DND-41 (cell line): ENCODE data around the gene SMAGP.

ENCODE experiments used
- ATAC-seq: fragments of 200-7000 bp; cut with Tn5 transposase; 3 replicates; pipeline ENCODE4 v1.9.1; 2021; ENCODE audit warnings: low read depth; ENCODE audit not compliant: insufficient read depth
- DNase-seq: peaks from one replicate; pipeline ENCODE4 v3.0.0-alpha.2; 2020
- H2AFZ ChIP-seq: 2 replicates; pipeline ENCODE4 v1.6.0; 2012; ENCODE audit warnings: low read depth, low read length
- H3K27ac ChIP-seq: 2 replicates; pipeline ENCODE4 v1.5.1; 2012; ENCODE audit warnings: low read length, inconsistent platforms
- H3K27me3 ChIP-seq: fragments of 200-600 bp; sonication (generic); 2 replicates; pipeline ENCODE4 v1.6.0; 2012; ENCODE audit warnings: low read length, mild to moderate bottlenecking, inconsistent platforms; ENCODE audit not compliant: insufficient read depth, poor library complexity
- H3K36me3 ChIP-seq: 2 replicates; pipeline ENCODE4 v1.5.1; 2012; ENCODE audit warnings: low read length, inconsistent platforms; ENCODE audit not compliant: insufficient read depth
- H3K4me1 ChIP-seq: 2 replicates; pipeline ENCODE4 v1.5.1; 2012; ENCODE audit warnings: mild to moderate bottlenecking, low read length; ENCODE audit not compliant: insufficient read depth
- H3K4me2 ChIP-seq: 2 replicates; pipeline ENCODE4 v1.6.0; 2012; ENCODE audit warnings: mild to moderate bottlenecking, moderate library complexity, low read length, inconsistent platforms; ENCODE audit not compliant: insufficient read depth
- H3K4me3 ChIP-seq, 2 experiments: fragments of 200-600 bp in 1 of 2; shearing (Covaris generic) in 1 of 2; 2 replicates each; pipeline ENCODE4 v1.5.1; 2012 to 2016; ENCODE audit warnings: inconsistent platforms in 2 of 2, low read length in 2 of 2, mild to moderate bottlenecking in 2 of 2, low read depth in 1 of 2, moderate library complexity in 1 of 2
- H3K79me2 ChIP-seq: 2 replicates; pipeline ENCODE4 v1.6.0; 2012; ENCODE audit warnings: low read length, inconsistent platforms; ENCODE audit not compliant: insufficient read depth
- H3K9ac ChIP-seq: 2 replicates; pipeline ENCODE4 v1.6.0; 2012; ENCODE audit warnings: low read depth, mild to moderate bottlenecking, inconsistent platforms, low read length, moderate library complexity
- H3K9me3 ChIP-seq: 2 replicates; pipeline ENCODE4 v1.5.1; 2012; ENCODE audit warnings: low read length, moderate library complexity, mild to moderate bottlenecking, inconsistent platforms; ENCODE audit not compliant: insufficient read depth, severe bottlenecking
- H4K20me1 ChIP-seq: 2 replicates; pipeline ENCODE4 v1.6.0; 2012; ENCODE audit warnings: low read length; ENCODE audit not compliant: insufficient read depth
- EZH2 ChIP-seq: IDR thresholded peaks from 3 replicates; pipeline ENCODE4 v1.6.1; 2012; ENCODE audit warnings: borderline replicate concordance, low read depth, mild to moderate bottlenecking, moderate library complexity, low read length, inconsistent platforms; ENCODE audit not compliant: severe bottlenecking
- TF ChIP-seq, protein P1 (sequence below): IDR thresholded peaks from 2 replicates; pipeline ENCODE4 v1.5.1; 2012; ENCODE audit warnings: borderline replicate concordance, low read length, moderate library complexity, mild to moderate bottlenecking; ENCODE audit not compliant: poor library complexity, severe bottlenecking; ENCODE audit errors: extremely low read depth

Gene SMAGP

DNA sequence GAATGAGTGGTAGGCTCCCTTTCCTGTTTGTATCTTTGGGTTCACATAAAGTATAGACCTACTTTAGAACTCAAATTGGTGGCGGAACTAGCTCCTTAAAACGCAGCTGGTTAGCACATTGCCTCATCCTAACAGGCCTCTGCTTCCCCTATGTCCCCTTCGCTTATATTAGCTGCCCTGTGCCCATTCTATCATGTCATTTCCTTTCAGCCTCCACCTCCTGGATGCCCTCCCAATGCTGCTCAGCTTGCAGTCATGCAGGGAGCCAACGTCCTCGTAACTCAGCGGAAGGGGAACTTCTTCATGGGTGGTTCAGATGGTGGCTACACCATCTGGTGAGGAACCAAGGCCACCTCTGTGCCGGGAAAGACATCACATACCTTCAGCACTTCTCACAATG, 28.1 kb downstream of the SMAGP start:
- Histone ChIP-seq H3K79me2 (peaks cover 28% of the 10 kb centered on the region), H3K36me3 (peaks cover 52% of the 10 kb centered on the region), H3K27ac (no peak overlapping the region), H2AFZ (no peak overlapping the region), H3K9me3 (no peaks in the 10 kb centered on the region), H4K20me1 (peaks cover 14% of the 10 kb centered on the region), H3K9ac (no peak overlapping the region), H3K4me2 (no peak overlapping the region), H3K4me1 (peaks cover 42% of the 10 kb centered on the region), H3K27me3 (no peaks in the 10 kb centered on the region), H3K4me3 (no peak overlapping the region)
- DNase-seq (no peak), ATAC-seq (no peak)
- TF ChIP-seq, protein P1, sequence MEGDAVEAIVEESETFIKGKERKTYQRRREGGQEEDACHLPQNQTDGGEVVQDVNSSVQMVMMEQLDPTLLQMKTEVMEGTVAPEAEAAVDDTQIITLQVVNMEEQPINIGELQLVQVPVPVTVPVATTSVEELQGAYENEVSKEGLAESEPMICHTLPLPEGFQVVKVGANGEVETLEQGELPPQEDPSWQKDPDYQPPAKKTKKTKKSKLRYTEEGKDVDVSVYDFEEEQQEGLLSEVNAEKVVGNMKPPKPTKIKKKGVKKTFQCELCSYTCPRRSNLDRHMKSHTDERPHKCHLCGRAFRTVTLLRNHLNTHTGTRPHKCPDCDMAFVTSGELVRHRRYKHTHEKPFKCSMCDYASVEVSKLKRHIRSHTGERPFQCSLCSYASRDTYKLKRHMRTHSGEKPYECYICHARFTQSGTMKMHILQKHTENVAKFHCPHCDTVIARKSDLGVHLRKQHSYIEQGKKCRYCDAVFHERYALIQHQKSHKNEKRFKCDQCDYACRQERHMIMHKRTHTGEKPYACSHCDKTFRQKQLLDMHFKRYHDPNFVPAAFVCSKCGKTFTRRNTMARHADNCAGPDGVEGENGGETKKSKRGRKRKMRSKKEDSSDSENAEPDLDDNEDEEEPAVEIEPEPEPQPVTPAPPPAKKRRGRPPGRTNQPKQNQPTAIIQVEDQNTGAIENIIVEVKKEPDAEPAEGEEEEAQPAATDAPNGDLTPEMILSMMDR = no peak

- H3K79me2 ChIP-seq = peaks cover 28% of the 10 kb centered on the region
- H3K36me3 ChIP-seq = peaks cover 52% of the 10 kb centered on the region
- H3K9me3 ChIP-seq = no peaks in the 10 kb centered on the region
- no peaks in the 10 kb centered on the region for H3K27me3 ChIP-seq
- DNase-seq = no peak
- no peak overlapping the region for H3K4me3 ChIP-seq
- H3K9ac ChIP-seq = no peak overlapping the region
- no peak overlapping the region for H2AFZ ChIP-seq
- peaks cover 14% of the 10 kb centered on the region for H4K20me1 ChIP-seq
- TF ChIP-seq EZH2 = no peak
- TF ChIP-seq, protein P1 = no peak
- H3K4me2 ChIP-seq = peak overlapping the region; percentile 98; the same call in 1 of the 2 replicates
- H3K27ac ChIP-seq = no peak overlapping the region
- H3K4me1 ChIP-seq = peaks cover 31% of the 10 kb centered on the region
- no peak for ATAC-seq
These were observed 29.2 kb downstream of the SMAGP start for GRCh38 chr12:51240971-51241370.

- ATAC-seq (peak; percentile 95), DNase-seq (peak; percentile 94)
- H3K4me2 ChIP-seq = peak within 1 kb of the TSS; percentile 98
- no peaks in the 10 kb centered on the region for H3K27me3 ChIP-seq
- peak within 1 kb of the TSS; percentile 46 to 83; a peak in 3 of 4 replicates for H3K4me3 ChIP-seq
- H4K20me1 ChIP-seq = peaks cover 14% of the 10 kb centered on the region
- peaks cover 35% of the 10 kb centered on the region for H3K36me3 ChIP-seq
- H3K9me3 ChIP-seq = no peaks in the 10 kb centered on the region
- peak within 1 kb of the TSS; percentile 83 for H2AFZ ChIP-seq
- H3K9ac ChIP-seq = peak within 1 kb of the TSS; percentile 88
- H3K27ac ChIP-seq = peak within 1 kb of the TSS; percentile 99
- no peak for TF ChIP-seq EZH2
- TF ChIP-seq, protein P1 = no peak
- H3K79me2 ChIP-seq = peaks cover 28% of the 10 kb centered on the region
- H3K4me1 ChIP-seq = peaks cover 26% of the 10 kb centered on the region
These were observed 31.5 kb downstream of the SMAGP start, which contains the start of gene DAZAP2 for GRCh38 chr12:51238510-51239334. DAZAP2 (plus strand) TSS chr12:51238826; CDS start chr12:51238908, 82 bp downstream.
